Measurements from ENCODE around the gene SPATA12.

SPATA12 gene, protein sequence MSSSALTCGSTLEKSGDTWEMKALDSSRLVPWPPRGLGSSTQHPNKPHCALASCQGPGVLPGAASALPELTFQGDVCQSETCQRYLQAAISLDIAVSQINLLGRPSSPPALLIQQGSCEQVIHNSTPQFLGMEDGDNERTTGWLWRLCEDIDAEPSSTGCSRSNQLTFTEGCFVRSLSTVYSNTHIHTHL

DNA sequence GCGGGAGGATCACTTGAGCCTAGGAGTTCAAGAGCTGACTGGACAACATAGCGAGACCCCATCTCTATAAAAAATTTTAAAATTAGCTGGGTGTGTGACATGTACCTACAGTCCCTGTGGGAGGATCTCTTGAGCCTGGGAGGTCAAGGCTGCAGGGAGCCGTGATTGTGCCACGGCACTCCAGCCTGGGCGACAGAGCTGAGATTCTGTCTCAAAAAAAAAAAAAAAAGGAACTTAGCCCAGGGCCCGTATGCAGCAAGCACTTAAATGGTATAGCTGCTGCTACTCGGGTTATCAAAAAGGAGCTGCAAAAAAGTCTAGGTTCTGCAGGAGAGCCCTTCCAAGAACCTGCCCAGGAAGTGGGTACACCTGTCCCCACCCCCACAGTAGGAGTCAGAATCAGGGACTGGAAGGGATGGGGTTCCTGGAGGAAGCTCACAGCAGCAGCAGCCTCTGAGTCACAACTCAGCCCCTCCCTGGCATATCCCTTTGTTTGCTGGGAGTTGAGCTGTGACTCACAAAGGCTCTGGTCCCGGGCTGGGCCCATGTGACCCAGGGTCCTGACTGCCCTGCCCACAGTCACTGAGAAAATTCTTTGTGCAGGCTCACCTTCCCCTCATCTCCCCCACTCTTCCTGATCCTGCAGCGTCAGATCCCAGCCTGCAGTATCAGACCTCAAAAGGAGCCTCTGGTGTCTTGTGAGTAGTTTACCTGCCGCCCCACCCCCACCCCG lies at the start of gene SPATA12:
TSS of gene SPATA12 (plus strand) at position 576 of the 733 bp plus-strand sequence. CDS start 13,031 bp downstream, outside the sequence.
- DNase-seq = peak; percentile 28

- no peak for DNase-seq
These were observed 49.4 kb upstream of the SPATA12 start for GRCh38 chr3:57011022-57011421.

GRCh38 chr3:57012847-57013246 lies 47.6 kb upstream of the SPATA12 start:
- no peak for DNase-seq

DNA sequence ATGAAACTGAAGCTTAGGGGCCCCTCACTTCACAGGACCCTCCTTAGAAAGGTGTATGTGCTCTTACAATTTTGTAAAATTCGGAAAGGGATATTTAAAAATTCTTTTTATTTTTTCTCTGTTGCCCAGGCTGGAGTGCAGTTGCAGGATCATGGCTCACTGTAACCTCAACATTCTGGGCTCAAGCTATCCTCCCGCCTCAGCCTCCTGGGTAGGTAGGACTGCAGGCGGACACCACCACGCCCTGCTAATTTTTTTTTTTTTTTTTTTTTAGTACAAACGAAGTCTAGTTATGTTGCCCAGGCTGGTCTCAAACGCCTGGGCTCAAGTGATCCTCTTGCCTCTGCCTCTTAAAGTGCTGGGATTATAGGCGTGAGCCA lies 45.1 kb upstream of the SPATA12 start:
- DNase-seq = no peak

GRCh38 chr3:57015912-57016311 lies 44.6 kb upstream of the SPATA12 start:
- DNase-seq = no peak

GRCh38 chr3:57017459-57017845 lies 43.0 kb upstream of the SPATA12 start:
- no peak for DNase-seq

DNA sequence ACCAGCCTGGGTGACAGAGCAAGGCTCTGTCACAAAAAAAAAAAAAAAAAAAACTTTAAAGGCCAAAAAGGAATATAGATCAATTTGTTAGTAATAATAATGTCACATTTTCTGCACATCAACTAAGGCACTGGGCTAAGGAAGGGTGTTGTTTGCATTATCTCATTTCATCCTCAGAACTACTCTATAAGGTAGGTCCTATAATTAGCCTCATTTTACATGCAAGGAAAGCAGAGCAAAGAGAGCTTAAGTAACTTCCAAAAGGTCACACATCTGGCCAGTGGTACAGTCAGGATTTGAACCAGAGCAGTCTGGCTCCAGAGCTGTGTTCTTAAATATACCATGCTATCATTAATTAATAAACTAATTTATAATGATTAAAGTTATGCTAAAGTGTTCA lies 42.2 kb upstream of the SPATA12 start:
- DNase-seq = no peak

DNA sequence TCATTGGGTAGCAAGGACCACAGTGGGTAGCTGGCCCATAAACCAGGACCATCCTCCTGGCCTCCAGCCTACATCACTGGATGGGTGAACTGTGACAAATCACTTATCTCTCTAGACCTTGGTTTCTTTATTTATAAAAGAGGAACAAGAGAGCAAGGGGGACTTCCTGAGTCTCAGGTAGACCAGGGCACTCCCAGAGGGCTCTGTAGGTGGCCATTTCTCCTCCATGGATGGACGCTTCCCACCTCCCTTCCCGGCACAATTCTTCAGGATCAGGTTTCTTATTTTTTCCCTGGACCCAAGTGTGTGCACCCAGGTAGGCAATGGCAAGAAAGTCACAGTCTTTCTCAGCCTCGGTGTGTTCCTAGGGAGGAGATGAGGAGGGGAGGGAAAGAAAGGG lies 41.4 kb upstream of the SPATA12 start:
- no peak for DNase-seq

- no peak for DNase-seq
These were observed 35.2 kb upstream of the SPATA12 start for GRCh38 chr3:57025237-57025636.

DNA sequence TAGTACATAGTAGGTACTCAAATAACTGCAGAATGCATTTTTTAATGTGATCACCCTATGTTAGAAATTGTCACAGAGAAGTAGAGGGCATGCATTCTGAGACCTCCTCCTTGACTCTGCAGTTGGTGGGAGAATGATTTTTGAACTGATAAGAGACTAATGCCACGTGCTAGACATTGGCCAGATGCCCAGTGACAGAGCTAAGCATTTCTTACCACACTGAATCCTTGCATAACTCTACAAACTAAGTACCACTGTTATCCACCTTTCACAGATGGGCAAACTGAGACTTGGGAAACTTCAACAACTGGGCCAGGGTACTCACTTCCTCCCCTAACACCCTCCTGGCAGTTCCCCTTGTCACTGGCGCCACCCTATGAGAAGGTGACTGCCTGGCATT lies 33.5 kb upstream of the SPATA12 start:
- no peak for DNase-seq

DNA sequence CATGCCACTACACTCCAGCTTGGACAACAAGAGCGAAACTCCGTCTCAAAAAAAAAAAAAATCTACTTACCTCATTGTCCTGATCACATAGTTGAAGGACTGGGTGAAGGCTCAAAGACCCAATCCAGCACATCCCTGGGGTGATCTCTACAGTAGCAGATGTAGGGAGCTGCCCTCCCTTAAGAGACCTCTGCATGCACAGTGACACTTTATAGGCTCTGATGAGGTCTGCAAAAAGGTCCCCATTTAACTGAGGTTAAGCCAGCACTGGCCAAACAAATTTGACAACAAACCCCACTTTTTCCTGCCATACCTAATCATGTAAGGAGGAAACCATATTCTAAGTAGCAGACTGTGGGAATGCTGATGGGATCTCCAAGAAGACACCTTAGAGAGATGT lies 31.1 kb upstream of the SPATA12 start:
- DNase-seq = no peak

DNA sequence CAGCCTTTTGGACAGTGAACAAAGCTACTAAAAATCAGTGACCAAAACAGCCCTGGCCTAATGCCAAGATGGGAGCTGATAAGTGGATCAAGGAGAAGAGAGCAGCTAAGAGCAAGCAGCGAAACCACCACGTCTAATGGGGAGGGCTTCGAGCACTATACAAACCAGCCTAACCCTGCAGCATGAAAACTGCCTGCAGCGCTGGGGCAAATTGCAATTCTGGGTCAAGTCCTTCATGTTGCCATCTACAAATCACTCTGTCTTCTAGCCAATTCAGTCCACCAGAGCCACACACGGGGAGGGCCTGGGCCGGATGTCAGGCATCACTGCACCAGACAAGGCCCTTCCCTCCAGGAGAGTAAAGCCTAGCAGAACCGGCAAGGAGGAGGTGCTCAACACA lies 30.5 kb upstream of the SPATA12 start:
- peak; percentile 26 for DNase-seq

- no peak for DNase-seq
These were observed 29.7 kb upstream of the SPATA12 start for GRCh38 chr3:57030721-57031120.

DNA sequence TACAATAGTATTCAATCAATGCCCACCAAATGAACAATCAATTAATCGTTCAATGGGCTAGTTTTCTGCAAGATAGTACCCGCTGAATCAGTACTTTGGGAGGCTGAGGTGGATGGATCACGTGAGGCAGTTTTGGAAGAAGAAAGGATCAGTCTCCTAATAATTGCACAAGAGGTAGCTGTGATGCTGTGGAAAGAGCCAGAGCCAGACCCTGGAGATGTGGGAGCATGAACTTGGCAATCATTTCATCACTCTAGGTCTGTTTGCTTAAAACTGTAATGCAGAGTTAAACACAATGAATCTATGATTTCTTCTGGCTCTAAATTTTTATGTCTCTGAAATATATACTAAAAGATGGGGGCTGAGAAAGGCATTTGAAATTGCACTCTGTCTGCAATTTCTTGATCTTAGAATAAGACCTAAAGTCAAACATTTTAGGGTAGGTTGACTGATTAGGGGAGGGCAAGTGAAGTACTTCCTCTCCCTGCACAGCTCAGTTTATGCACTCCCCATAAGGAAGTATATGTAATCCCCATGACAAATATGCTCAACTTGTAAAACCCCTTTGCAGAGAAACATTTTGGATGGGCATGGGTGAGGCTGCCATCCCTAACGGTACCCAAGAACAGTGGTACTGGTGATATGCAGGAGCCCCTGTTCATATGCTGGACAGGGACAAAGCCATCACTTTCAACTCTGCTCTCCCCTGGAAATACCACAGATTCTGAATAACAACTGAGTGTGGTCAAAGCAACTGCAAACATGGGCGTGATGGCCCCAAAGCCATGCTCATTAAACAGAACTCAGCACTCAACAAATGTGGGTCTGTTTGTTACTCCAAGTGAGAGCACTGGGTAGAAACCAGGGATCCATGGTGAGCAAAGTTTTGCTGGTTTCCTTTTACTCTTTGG lies 28.6 kb upstream of the SPATA12 start:
- DNase-seq = no peak

GRCh38 chr3:57036952-57037351 lies 23.5 kb upstream of the SPATA12 start:
- DNase-seq = no peak

GRCh38 chr3:57038466-57039164 lies 21.8 kb upstream of the SPATA12 start:
- no peak for DNase-seq

DNA sequence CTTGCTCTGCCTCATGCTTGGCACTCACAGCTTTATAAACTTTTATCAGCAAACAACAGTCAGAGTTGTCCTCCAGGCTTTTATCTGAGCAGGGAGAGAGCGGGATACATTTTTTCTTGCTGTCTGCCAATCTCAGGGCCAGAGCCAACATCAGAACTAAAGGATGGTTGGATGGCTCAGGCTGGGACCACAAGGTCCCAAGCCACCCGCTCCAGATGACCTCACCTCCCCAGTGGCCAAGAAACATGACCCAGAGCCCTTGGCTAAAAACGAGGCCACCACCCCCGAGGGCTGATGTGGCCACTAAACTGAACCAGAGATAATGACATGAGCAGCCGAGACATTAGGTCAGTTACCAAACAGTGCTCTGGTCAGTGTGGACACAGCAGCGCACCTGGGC lies 18.8 kb upstream of the SPATA12 start:
- DNase-seq = no peak

DNA sequence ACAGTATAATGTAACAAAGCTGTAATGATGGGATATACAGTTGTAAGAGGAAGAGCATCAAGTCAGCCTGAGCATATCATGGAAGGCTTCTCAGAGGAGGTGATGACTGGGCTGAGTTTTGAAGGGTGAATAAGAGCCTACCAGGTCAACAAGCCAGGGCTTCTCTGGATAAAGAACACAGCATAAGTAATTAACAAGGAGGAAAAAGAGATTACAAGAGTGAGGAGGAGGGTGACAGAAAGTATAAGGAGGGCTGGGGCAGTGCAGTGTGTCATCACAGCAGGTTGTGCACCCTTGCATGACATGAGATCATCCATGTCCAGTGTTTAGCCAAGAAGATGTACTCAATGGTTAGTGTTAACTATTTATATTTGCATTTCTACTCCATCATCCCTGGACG lies 16.9 kb upstream of the SPATA12 start:
- DNase-seq = peak; percentile 2

DNA sequence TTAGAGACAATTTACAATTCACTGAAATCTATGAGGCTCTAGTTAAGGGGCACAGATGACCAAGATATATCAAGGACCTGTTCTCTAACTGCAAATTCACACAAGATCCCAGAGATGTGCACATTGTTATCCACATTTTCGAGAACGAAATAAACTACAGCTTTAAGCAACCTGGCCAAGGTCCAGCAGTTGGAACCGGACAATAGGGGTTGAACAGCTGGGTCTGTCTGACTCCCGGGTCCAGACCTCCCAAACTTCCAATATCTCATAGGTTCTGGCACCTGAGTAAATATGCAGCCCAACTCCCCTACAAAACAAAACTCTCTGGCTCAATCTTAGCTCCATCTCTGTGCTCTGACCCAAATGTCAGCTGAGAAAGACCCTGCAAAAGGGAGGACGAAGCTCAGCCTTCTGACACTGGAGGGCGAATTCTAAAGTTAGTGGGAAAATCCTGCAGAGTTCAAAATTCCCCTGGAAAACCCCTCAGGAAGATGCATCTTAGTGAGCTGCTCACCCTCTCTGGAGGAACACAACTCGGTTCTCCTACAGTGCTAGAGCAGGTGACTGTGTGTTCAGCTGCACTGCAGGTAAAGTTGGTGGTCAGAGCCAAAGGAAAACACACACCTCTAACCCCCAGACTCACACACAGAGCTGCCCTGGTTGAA lies 14.2 kb upstream of the SPATA12 start:
- no peak for DNase-seq

DNA sequence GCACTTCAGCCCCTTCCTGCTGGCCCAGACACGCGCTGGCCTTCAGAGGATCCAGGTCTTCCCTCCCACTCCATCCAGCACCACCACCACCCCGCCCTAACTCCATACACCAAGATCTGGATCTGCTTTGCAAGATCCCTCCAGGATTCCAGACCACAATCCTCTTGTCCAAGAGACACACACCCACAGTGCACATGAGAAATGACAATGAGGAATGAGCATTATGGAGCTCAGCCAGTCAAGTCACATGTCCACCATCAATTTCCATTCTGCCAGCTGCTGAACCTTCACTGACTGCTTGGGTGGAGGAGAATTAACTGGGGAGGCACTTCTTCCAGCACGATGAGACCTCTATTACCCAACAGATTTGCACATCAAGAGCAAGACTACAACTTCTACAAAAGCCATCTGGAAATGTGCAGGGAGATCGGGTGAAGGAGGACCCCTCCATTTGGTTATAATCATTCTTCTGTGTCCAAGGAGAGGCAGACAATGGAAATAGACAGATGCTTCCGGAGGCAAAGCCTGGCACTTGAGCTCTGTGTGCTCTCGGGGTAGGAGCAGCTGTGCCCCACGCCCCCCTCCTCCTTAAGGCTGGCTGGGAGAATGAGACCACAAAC lies 12.3 kb upstream of the SPATA12 start:
- DNase-seq = peak; percentile 27

DNA sequence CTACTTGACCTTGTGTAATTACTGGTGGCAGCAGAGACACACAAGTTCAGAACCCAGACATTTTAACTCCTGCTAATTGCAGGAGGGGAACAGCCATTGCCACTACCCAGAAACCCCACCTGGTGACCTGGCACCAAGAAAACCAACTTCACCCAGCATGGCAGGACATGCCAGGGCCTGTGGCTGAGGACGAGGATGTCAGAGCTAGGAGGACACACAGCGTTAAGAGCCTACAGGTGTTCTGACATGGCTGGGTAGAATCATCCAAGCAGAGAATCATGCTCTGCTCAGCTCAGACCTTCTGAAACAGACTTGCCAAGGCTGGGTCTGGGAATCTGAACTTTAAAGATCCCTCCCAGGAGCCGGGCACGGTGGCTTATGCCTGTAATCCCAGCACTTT lies 11.7 kb upstream of the SPATA12 start:
- no peak for DNase-seq

DNA sequence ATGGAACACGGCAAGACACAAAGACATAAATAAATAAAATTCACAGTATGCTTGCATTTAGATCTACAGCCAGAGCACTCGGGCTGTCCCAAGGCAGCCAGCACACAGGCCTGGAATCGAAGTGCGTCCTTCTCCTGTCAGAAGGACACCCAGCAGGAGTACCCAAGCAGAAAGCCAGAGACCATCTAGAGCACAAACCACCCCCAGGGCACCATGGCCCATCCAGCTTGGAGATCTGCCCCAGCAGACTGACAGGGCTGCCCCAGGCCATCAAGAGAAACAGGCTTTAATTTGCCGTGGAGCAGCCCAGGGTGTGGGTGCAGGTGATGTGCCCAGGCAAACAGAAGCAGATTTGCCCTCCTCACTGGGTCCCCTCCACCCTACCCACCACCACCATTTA lies 7.8 kb upstream of the SPATA12 start:
- DNase-seq = no peak
